WI38 (cell line): Measurements from ENCODE around the gene TRIM65.

Source experiments
- H3K4me3 ChIP-seq: 2 replicates; pipeline ENCODE4 v1.5.1; 2011; ENCODE audit warnings: low read depth, mild to moderate bottlenecking, control low read depth, low read length
- CTCF ChIP-seq: IDR thresholded peaks from 2 replicates; pipeline ENCODE4 v1.5.1; 2012; ENCODE audit warnings: low read depth, mild to moderate bottlenecking, control low read depth, low read length

TRIM65 gene

DNA sequence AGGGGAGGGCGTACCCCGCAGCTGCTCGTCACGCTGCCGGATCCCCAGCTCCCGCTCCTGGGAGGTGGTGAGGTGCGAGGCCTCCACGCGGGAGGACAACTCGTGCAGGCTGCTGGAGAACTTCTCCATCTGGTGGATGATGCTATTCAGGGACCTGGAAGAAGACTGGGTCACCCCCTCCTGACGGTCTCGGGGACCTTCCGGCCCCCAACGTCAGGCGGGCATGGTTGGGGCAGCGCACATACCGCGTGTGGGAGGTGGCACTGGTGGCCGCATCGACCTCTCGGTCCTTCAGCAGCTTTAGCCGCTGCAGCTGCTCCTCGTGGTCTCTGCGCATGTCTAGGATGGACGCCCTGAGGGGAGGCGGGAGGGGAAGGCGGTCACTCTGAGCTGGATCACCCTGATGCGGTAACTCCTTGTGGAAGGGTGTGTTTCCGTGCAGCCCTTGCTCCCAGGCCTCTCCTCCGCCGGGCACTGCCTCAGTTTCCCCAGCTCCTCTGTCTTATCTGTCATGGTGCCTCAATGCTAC, 21.2 kb upstream of the TRIM65 start:
- no peak for TF ChIP-seq CTCF
- no peak overlapping the region for H3K4me3 ChIP-seq

DNA sequence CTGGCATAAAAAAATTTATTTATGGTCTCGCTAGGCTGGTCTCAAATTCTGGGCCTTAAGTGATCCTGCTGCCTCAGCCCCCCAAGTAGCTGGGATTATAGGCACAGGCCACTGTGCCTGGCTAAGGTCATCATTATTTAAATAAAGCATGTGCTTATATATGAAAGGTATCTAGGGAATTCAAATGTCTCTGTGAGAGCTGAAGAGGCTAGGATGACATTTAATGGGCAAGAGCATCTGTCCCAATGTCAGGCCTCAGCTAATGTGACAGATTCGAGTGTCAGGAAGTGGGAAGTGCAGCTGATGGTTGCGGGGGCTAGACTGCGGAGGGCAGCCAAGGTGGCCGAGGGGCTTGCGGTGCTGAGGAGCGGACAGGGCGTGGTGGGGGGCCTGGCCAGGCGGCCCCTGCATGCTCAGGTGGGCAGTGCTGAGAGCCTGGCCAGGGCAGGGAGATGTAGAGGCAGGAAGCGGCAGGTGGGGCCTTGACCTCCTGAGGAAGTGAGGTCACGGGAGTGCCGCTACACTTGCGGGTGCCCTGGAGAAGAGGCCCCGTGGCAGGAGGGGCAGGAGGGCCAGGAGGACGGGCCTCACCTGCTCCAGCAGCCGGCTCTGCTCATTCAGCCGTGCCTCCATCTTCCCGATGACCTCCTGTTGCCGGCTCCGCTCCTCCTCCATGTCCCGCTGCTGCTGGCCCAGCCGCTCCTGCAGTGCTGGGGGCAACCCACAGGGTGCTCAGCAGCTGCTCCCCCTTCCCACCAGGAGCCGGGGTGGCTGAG, 20.6 kb upstream of the TRIM65 start:
- no peak for TF ChIP-seq CTCF
- no peak overlapping the region for H3K4me3 ChIP-seq

- no peak for TF ChIP-seq CTCF
Measured at GRCh38 chr17:75915268-75915667, 18.5 kb upstream of the TRIM65 start.

GRCh38 chr17:75914643-75915267, 18.0 kb upstream of the TRIM65 start:
- H3K4me3 ChIP-seq, result no peak overlapping the region
- no peak for TF ChIP-seq CTCF

More at GRCh38 chr17:75915268-75915667, 18.5 kb upstream of the TRIM65 start:
- no peak overlapping the region for H3K4me3 ChIP-seq

- no peak for TF ChIP-seq CTCF
- H3K4me3 ChIP-seq, result no peak overlapping the region
Measured at GRCh38 chr17:75913537-75914210, 16.9 kb upstream of the TRIM65 start.

GRCh38 chr17:75910699-75911098, 13.9 kb upstream of the TRIM65 start:
- no peak for TF ChIP-seq CTCF
- no peak overlapping the region for H3K4me3 ChIP-seq

- no peak overlapping the region for H3K4me3 ChIP-seq
- no peak for TF ChIP-seq CTCF
Measured at GRCh38 chr17:75909812-75910274, 13.1 kb upstream of the TRIM65 start.
